Dedifferentiated amniotic fluid mesenchymal stem cell (primary cell): ENCODE data around the gene BLVRB.

ENCODE experiments used
- DNase-seq: peaks from one replicate; pipeline ENCODE4 v3.0.0-alpha.2; 2016; ENCODE audit errors: extremely low spot score

The BLVRB gene

GRCh38 chr19:40403262-40403984 is 62.1 kb downstream of the BLVRB start:
- peak; percentile 46 for DNase-seq

GRCh38 chr19:40400559-40400958 is 65.0 kb downstream of the BLVRB start:
- DNase-seq = no peak

DNA sequence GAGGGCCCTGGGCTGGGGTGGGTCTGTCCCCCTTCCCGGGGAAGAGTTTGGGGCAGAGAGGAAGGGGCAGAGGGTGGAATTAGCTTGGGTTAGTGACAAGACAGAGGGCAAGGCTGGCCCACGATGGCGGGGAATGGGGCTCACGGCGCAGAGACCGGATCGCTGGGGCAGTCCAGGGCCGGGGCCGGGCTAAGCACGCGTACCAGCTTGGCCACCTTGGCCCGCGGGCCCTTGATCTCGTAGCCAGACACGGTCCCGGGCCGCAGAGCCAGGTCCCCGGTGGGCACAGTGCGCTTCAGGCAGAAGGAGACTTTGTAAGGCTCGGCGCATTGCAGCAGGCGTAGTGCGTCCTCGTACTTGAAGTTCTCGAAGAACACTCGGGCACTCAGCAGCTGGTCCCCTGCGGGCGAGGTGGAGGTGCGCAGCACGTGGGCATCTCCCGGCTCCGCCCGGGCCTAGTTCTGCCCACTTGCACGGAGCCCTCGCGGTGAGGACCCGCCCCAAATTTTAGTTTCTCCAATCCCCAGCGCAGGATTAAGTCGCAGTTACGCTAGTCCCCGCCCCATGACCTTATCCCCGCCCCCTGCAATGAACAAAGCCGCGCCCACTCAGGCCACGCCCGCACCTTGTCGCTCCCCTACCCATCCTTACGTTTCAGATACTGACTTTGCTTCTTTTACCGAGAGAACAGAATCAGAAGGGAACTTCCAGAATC is 67.0 kb downstream of the BLVRB start:
- DNase-seq = no peak
